GM12878 (cell line): Measurements from ENCODE around the gene PCDHA3. TPM values are rescaled to one million over a fixed set of nuclear protein-coding genes. Genes with fewer than 3 reads are reported as not detected.
"Not testable (repeated sequence)": the region's sequence is repeated elsewhere in the genome, so short reads cannot be mapped to it uniquely, and the experiment has no call there.

Source experiments
- ATAC-seq: fragments of 200-7000 bp; cut with Tn5 transposase; 3 replicates; pipeline ENCODE4 v1.9.1; 2020; ENCODE audit warnings: mild to moderate bottlenecking, moderate library complexity
- BruUV-seq: library from RNA; stranded (reverse); fragments of 400-500 nt; replicated peaks from 2 replicates; lab custom pipeline; 2021; lab: Mats Ljungman, UMichigan
- CTCF ChIA-PET: fragments of 300-600 bp; sonication (Branson Sonifier 250); formaldehyde crosslinking; extraction: SDS; loops from one replicate; lab custom pipeline; 2021; ENCODE audit warnings: inconsistent platforms; lab: Yijun Ruan, JAX
- POLR2A ChIA-PET: fragments of 350-600 bp; formaldehyde crosslinking; extraction: SDS; loops from one replicate; lab custom pipeline; 2021; ENCODE audit warnings: inconsistent platforms; lab: Charles Lee
- RAD21 ChIA-PET: fragments of 300-600 bp; sonication (Branson Sonifier 250); formaldehyde crosslinking; loops from one replicate; lab custom pipeline; 2023; ENCODE audit warnings: antibody characterized with exemption; ENCODE audit not compliant: unreplicated experiment; lab: Charles Lee
- SMC1A ChIA-PET: fragments of 300-600 bp; sonication (Branson Sonifier 250); formaldehyde crosslinking; loops from one replicate; lab custom pipeline; 2023; ENCODE audit not compliant: unreplicated experiment, uncharacterized antibody; lab: Charles Lee
- DNase-seq: peaks from one replicate; pipeline ENCODE4 v3.0.0-alpha.2; 2011; ENCODE audit warnings: low read depth, low spot score
- FAIRE-seq: peaks from 3 replicates; lab custom pipeline; 2011; peaks lifted over from hg19 to GRCh38; lab: Jason Lieb, UNC
- H2AFZ ChIP-seq: 2 replicates; pipeline ENCODE4 v1.6.0; 2011; ENCODE audit warnings: low read depth, low read length, control low read depth; ENCODE audit not compliant: control insufficient read depth
- H3K27ac ChIP-seq: 2 replicates; pipeline ENCODE4 v1.5.1; 2011; ENCODE audit warnings: control low read depth; ENCODE audit not compliant: control insufficient read depth, insufficient read depth
- H3K27me3 ChIP-seq, 2 experiments: replicated peaks in 1 of 2; 2 replicates each; pipeline versions ENCODE4 v1.6.0 to v1.6.1; 2011; ENCODE audit warnings: low read length in 1 of 2; ENCODE audit not compliant: control insufficient read depth in 2 of 2, insufficient read depth in 2 of 2
- H3K36me3 ChIP-seq, 2 experiments: 2 replicates each; pipeline ENCODE4 v1.5.1; 2011; ENCODE audit warnings: low read length in 1 of 2; ENCODE audit not compliant: control insufficient read depth in 2 of 2, insufficient read depth in 2 of 2
- H3K4me1 ChIP-seq: 2 replicates; pipeline ENCODE4 v1.6.1; 2011; ENCODE audit warnings: mild to moderate bottlenecking, low read length, moderate library complexity, mixed read lengths; ENCODE audit not compliant: control insufficient read depth, insufficient read depth
- H3K4me2 ChIP-seq: 2 replicates; pipeline ENCODE4 v1.6.0; 2011; ENCODE audit warnings: control low read depth; ENCODE audit not compliant: control insufficient read depth, insufficient read depth
- H3K4me3 ChIP-seq: fragments of 200-600 bp; sonication (generic); 2 replicates; pipeline ENCODE4 v1.5.1; 2016
- H3K79me2 ChIP-seq: 2 replicates; pipeline ENCODE4 v1.6.0; 2011; ENCODE audit warnings: low read length; ENCODE audit not compliant: control insufficient read depth, insufficient read depth
- H3K9ac ChIP-seq: 2 replicates; pipeline ENCODE4 v1.8.0; 2011; ENCODE audit warnings: low read length, control low read depth, mixed read lengths; ENCODE audit not compliant: control insufficient read depth, insufficient read depth
- H3K9me3 ChIP-seq: replicated peaks from 3 replicates; pipeline ENCODE4 v1.5.1; 2011; ENCODE audit warnings: mild to moderate bottlenecking, low read length; ENCODE audit not compliant: control insufficient read depth, insufficient read depth
- H4K20me1 ChIP-seq: 2 replicates; pipeline ENCODE4 v1.6.0; 2011; ENCODE audit not compliant: control insufficient read depth, insufficient read depth
- CTCF ChIP-seq, 3 experiments: IDR thresholded peaks in 2 of 3; conservative IDR thresholded peaks in 1 of 3; 2 replicates each; pipeline ENCODE4 v1.5.1; 2011; ENCODE audit warnings: low read depth in 3 of 3, low read length in 3 of 3, mild to moderate bottlenecking in 3 of 3, control low read depth in 2 of 3, moderate library complexity in 2 of 3, inconsistent platforms in 1 of 3, mixed read lengths in 1 of 3; ENCODE audit not compliant: control insufficient read depth in 2 of 3, insufficient read depth in 1 of 3; ENCODE audit errors: extremely low read depth in 1 of 3
- HSF1 ChIP-seq: fragments of 150-350 bp; IDR thresholded peaks from 2 replicates; pipeline ENCODE4 v1.6.1; 2014; ENCODE audit warnings: mild to moderate bottlenecking, low read depth, low read length
- WGBS: methylation state at CpG from one replicate; pipeline ENCODE4 v1.1.6; 2016; ENCODE audit warnings: low lambda C conversion rate; ENCODE audit not compliant: insufficient replicate concordance, insufficient coverage; ENCODE audit errors: missing lambda C conversion rate; 5-methylcytosine and 5-hydroxymethylcytosine counted together
- in situ Hi-C: fragments of 300-500 bp; cut with MboI; formaldehyde crosslinking; loops from 9 replicates; pipeline ENCODE4 v1.14.3; 2018; ENCODE audit warnings: mixed read lengths
- intact Hi-C: fragments of 100-400 bp; cut with micrococcal nuclease; formaldehyde crosslinking; loops from one replicate; pipeline ENCODE4 v1.14.2; 2022; ENCODE audit not compliant: unreplicated experiment
- polyA plus RNA-seq, 11 experiments: library from polyadenylated mRNA; depleted of rRNA in 4 of 11; unstranded in 6 of 11; stranded (reverse) in 5 of 11; fragments of >200 nt; fragmentation: Nextera tagmentation in 4 of 11; fragmentation: Illumina TruSeq in 1 of 11; extraction: Ambion mirVana in 4 of 11; extraction: Trizol in 1 of 11; gene quantifications; 1 replicate in 1 of 11; 2 replicates in 10 of 11; pipeline versions ENCODE4 v1.2.1 to v1.2.3, GENCODE V29; 2011 to 2016; ENCODE audit warnings: inconsistent platforms in 2 of 11, missing spikeins in 2 of 11, low read depth in 1 of 11
- total RNA-seq, 4 experiments: library from RNA; depleted of rRNA in 3 of 4; stranded (reverse); fragments of >200 nt in 3 of 4; fragmentation: Illumina TruSeq in 1 of 4; extraction: Trizol in 1 of 4; gene quantifications; 2 replicates each; pipeline versions ENCODE4 v1.2.1 to v1.2.3, GENCODE V29; 2013 to 2021
- TF ChIP-seq, protein P1 (sequence below): IDR thresholded peaks from 2 replicates; pipeline ENCODE4 v1.6.1; 2012; ENCODE audit warnings: low read length, inconsistent platforms
- TF ChIP-seq, protein P2 (sequence below): fragments of 450-650 bp; IDR thresholded peaks from 2 replicates; pipeline ENCODE4 v1.6.1; 2016; ENCODE audit warnings: mild to moderate bottlenecking

PCDHA3 gene
- total and polyA plus RNA-seq, 10 of the 15 experiments (the other 5 are each of a cell fraction or from before 2014, with no cell fraction given) = 0.01 to 0.04 TPM; not detected in 8

- POLR2A ChIA-PET = no interaction called here
- BruUV-seq = no TSS peak
- in situ Hi-C loops (no loop called here), intact Hi-C loops (no loop called here)
- no peaks in the 10 kb centered on the region for H3K4me1 ChIP-seq
- RAD21 ChIA-PET = no interaction called here
- H3K27ac ChIP-seq = no peak overlapping the region
- 44% methylated on average over 15 of the region's 15 CpGs for WGBS
- H3K4me2 ChIP-seq = no peak overlapping the region
- TF ChIP-seq, protein P1, sequence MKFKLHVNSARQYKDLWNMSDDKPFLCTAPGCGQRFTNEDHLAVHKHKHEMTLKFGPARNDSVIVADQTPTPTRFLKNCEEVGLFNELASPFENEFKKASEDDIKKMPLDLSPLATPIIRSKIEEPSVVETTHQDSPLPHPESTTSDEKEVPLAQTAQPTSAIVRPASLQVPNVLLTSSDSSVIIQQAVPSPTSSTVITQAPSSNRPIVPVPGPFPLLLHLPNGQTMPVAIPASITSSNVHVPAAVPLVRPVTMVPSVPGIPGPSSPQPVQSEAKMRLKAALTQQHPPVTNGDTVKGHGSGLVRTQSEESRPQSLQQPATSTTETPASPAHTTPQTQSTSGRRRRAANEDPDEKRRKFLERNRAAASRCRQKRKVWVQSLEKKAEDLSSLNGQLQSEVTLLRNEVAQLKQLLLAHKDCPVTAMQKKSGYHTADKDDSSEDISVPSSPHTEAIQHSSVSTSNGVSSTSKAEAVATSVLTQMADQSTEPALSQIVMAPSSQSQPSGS = no peak
- no peak for TF ChIP-seq HSF1
- 0 out of 6 replicates have a peak, but pooled peaks of 1 of the 3 experiments have one; percentile 4 for TF ChIP-seq CTCF (IDR thresholded peaks at IDR 0.05 in 2 of 3, conservative IDR thresholded peaks at IDR 0.05 in 1 of 3; ENCODE audit: control insufficient read depth in 2 of 3, extremely low read depth in 1 of 3, insufficient read depth in 1 of 3, low read depth in 3 of 3, low read length in 3 of 3)
- TF ChIP-seq, protein P2, sequence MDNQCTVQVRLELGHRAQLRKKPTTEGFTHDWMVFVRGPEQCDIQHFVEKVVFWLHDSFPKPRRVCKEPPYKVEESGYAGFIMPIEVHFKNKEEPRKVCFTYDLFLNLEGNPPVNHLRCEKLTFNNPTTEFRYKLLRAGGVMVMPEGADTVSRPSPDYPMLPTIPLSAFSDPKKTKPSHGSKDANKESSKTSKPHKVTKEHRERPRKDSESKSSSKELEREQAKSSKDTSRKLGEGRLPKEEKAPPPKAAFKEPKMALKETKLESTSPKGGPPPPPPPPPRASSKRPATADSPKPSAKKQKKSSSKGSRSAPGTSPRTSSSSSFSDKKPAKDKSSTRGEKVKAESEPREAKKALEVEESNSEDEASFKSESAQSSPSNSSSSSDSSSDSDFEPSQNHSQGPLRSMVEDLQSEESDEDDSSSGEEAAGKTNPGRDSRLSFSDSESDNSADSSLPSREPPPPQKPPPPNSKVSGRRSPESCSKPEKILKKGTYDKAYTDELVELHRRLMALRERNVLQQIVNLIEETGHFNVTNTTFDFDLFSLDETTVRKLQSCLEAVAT = no peak
- no peaks in the 10 kb centered on the region for H3K36me3 ChIP-seq
- ATAC-seq (no peak), DNase-seq (no peak), FAIRE-seq (no peak)
- H3K9ac ChIP-seq = no peak overlapping the region
- SMC1A ChIA-PET = no interaction called here
- H4K20me1 ChIP-seq = no peaks in the 10 kb centered on the region
- no peak overlapping the region for H2AFZ ChIP-seq
- no peak overlapping the region for H3K4me3 ChIP-seq
- no peaks in the 10 kb centered on the region for H3K79me2 ChIP-seq
- H3K9me3 ChIP-seq = no peaks in the 10 kb centered on the region; the same call in 2 of the 3 replicates
- no peaks in the 10 kb centered on the region for H3K27me3 ChIP-seq
- CTCF ChIA-PET = interaction anchor here (1.0 kb wide), 1 partner anchor 10 kb away, joined by 3 read pairs; the partner anchor contains the start of gene PCDHA1
These were observed 5.6 kb upstream of the PCDHA3 start for GRCh38 chr5:140795259-140795641.

DNA sequence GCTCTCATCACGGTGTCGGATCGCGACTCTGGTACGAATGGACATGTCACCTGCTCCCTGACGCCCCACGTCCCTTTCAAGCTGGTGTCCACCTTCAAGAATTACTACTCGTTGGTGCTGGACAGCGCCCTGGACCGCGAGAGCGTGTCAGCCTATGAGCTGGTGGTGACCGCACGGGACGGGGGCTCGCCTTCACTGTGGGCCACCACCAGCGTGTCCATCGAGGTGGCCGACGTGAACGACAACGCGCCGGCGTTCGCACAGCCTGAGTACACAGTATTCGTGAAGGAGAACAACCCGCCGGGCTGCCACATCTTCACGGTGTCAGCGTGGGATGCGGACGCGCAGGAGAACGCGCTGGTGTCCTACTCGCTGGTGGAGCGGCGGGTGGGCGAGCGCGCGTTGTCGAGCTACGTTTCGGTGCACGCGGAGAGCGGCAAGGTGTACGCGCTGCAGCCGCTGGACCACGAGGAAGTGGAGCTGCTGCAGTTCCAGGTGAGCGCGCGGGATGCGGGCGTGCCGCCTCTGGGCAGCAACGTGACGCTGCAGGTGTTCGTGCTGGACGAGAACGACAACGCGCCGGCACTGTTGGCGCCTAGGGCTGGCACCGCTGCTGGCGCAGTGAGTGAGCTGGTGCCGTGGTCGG, 4.7 kb upstream of the PCDHA3 start:
- BruUV-seq, H3K4me3 ChIP-seq, DNase-seq, ATAC-seq, H3K27me3 ChIP-seq, H4K20me1 ChIP-seq, H2AFZ ChIP-seq, H3K36me3 ChIP-seq, RAD21 ChIA-PET, H3K4me1 ChIP-seq, intact Hi-C loops, H3K9me3 ChIP-seq, H3K4me2 ChIP-seq, H3K27ac ChIP-seq, CTCF ChIA-PET, H3K9ac ChIP-seq, H3K79me2 ChIP-seq, in situ Hi-C loops, FAIRE-seq, POLR2A ChIA-PET, SMC1A ChIA-PET: not testable (repeated sequence)
- 79% methylated on average over 59 of the region's 72 CpGs for WGBS
